ENCODE results near the gene ZP3.
A peak's percentile ranks its signal among the peaks of the same experiment; 100 is the strongest.
"Not testable (repeated sequence)": the region's sequence is repeated elsewhere in the genome, so short reads cannot be mapped to it uniquely, and the experiment has no call there.

The ZP3 gene

DNA sequence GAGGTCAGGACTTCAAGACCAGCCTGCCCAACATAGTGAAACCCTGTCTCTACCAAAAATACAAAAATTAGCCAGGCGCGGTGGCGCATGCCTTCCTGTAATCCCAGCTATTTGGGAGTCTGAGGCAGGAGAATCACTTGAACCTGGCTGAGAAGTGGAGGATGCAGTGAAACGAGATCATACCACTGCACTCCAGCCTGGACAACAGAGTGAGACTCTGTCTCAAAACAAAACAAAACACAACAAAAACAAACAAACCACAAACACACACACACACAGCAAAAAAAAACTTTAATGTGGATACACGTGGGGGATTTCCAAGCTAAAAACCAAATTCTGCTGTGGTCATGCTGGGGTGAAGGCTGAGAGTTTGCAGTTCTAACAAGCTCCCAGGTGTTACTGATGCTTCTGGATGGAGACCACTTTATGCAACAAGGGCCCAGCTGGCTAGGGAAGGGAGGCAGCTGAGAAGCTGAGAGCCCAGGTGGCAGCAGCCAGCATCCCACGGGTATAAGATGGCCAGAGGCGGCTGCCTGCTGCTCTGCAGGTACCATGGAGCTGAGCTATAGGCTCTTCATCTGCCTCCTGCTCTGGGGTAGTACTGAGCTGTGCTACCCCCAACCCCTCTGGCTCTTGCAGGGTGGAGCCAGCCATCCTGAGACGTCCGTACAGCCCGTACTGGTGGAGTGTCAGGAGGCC is at the start of gene ZP3:
TSS of gene ZP3 (plus strand) at position 538 of the 699 bp plus-strand sequence. CDS start at position 553, 15 bp downstream.
- no peak for DNase-seq

DNA sequence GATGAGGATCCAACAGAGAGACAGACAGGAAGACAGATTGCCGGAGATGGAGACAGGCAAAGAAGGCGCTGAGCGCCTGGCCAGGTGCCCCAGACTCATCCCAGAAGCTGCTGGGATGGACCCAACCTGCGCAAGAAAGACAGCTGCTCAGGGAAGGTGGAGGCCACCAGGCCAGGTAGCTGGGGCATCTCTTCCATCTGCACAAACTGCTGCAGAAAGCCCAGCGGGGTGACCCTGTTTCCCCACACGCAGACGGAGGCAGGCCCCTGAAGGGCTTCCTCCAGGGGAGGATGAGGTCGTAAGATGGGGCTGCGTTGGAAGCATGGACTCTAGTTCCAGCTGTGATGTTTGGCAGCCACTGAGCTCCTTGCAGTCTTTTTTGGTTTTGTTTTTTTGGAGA is 49.5 kb upstream of the ZP3 start:
- no peak for DNase-seq

- no peak for DNase-seq
Measured at GRCh38 chr7:76377186-76377918, 47.4 kb upstream of the ZP3 start.

- no peak for DNase-seq
Measured at GRCh38 chr7:76380623-76380966, 44.2 kb upstream of the ZP3 start.

GRCh38 chr7:76381814-76382213 is 42.9 kb upstream of the ZP3 start:
- DNase-seq, result no peak

DNA sequence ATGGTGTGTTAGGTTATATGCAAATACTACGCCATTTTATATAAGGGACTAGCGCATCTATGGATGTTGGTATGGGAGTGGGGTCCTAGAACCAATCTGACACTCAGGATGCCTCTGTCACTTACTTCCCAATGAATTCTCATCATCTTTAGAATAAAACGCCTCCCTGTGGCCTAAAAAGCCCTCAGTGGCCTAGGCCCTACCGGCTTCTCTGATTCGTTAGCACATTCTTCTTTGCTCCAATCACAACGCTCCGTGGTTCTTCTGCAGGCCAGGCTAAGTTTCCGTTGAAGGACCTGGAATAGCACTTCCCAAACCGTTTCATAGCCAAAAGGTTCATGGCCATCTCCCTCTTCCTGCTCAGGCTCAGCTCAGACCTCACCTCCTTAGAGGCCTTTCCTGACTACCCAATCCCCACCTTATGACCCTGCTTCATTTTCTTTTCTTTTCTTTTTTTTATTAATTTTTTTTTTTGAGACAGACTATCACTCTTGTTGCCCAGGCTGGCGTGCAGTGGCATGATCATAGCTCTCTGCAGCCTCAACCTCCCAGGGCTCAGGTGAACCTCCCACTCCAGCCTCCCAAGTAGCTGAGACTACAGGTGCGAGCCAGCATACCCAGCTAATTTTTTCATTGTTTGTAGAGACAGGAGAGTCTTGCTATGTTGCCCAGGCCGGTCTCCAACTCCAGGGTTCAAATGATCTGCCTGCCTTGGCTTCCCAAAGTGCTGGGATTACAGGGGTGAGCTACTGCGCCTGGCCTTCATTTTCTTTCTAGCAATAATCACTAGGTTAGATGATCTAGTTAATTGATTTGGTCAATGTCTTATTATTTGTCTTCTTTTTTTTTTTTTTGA is 41.4 kb upstream of the ZP3 start:
- no peak for DNase-seq

- no peak for DNase-seq
Measured at GRCh38 chr7:76386691-76387260, 38.0 kb upstream of the ZP3 start.

DNA sequence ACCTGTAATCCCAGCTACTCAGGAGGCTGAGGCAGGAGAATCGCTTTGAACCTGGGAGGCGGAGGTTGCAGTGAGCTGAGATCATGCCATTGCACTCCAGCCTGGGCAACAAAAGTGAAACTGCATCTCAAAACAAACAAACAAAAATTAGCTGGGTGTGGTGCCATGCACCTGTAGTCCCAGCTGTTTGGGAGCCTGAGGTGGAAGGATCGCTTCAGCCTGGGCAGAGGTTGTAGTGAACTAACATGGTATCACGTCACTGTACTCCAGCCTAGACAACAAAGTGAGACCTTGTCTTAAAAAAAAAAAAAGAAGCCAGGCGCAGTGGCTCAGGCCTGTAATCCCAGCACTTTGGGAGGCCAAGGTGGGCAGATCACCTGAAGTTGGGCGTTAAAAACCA is 37.0 kb upstream of the ZP3 start:
- not testable (repeated sequence) for DNase-seq

DNA sequence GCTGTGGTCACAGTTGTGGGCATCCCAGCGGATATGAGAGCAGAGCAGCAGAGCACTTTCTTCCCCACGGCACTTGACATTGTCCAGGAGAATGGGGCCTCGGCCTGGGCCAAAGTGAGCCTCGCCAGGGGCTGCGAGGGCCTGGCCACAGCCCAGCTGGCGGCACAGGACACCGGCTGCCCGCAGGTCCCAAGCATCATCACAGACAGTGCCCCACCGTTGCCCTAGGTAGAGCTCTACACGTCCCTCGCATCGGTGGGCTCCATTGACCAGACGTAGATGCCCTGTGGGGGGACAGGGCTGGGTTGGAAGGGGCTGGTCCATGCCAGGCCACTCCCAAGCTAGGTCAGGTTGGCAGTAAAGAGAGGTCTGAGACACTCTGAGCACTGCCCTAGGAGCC is 34.7 kb upstream of the ZP3 start:
- DNase-seq, result no peak

- DNase-seq, result no peak
Measured at GRCh38 chr7:76392531-76393115, 32.1 kb upstream of the ZP3 start.

DNA sequence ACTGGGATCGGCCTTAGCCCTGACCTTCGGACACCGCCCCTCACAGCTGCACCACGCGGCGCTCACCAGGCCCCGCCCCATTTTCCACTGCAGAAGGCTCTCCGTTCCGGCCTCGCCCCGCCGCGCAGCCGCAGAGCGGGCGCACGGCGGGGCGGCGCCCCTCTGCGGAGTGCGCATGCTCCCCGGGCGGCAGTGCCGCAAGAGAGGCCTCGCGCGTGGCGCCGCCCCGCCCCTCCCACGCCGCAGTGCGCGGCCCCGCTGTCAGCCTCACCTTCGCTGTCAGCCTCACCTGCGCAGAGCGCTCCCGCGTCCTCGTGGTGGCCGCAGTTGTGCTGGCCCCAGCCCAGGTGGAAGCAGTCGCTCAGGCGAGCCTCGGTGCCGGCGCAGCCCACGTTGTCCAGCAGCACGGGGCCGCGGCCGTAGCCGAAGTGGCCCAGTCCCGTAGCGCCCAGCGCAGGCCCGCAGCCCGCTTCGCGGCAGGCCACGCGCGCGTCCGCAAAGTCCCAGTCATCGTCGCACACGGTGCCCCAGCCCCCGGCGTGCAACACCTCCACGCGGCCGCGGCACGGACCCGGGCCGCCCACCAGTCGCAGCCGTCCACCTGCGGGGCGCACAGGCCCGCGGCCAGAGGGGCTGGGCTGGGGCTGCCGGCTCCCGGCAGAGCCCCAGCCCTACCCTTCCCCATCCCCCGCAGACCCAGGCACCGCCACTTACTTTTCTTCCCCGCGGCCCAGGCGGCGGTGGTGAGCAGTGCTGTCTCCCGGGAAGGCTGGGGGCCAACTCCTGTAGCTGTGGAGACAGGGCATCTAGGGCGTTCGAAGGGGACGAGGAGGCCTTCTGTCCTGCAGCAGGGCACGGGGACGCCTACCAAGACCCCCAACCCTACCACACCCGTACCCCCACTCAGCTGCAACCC is 31.4 kb upstream of the ZP3 start:
- DNase-seq, result peak; percentile 92

DNA sequence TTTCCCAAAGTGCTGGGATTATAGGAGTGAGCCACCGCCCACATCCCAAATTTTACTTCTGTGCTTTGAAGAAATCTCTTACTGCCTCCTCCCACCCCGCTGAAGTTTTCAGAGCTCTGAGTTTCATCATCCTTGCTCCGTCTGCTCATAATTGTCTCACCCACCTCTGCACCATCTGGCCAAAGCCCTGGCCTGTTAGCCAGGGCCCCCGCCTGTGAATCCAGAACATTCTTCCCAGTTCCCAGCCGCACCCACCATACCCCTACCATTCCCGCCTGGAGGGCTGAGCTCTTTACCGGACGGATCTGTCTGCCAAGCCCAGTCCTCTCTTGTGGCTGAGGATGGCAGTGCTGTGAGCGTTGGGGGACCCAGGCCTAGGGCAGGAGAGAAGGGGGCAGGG is 29.8 kb upstream of the ZP3 start:
- DNase-seq, result no peak

- DNase-seq, result not testable (repeated sequence)
Measured at GRCh38 chr7:76395605-76395964, 29.2 kb upstream of the ZP3 start.

DNA sequence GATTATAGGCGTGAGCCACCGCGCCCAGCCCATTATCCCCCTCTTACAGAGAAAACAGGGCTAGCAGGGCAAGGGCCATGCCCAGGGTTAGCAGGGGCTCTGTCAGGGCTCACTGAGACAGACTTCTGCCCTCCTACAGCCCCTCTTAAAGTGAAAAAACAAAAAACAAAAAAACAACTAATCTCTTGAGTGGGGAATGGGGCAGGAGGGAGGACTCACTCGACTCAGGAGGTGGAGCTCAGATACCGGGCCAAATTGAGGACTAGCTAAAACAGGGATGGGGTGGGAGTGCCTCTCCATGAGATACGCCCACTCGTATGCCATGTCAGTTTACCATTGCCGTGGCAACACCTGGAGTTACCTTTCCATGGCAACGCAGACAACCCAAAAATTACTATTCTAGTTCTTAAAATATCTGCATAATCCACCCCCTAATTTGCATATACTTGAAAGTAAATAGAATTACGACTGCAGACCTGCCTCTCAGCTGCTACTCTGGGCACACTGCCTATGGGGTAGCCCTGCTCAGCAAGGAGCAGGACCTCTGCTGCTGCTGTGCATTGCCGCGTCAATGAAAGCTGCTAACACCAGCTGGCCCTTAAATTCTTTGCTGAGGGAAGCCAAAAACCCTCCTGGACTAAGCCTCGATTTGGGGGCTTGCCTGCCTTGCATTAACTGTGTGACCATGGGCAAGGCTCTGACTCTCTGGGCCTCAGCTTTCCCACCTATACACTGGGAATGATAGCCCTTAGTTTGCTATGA is 28.6 kb upstream of the ZP3 start:
- no peak for DNase-seq

GRCh38 chr7:76396864-76397263 is 27.9 kb upstream of the ZP3 start:
- DNase-seq, result no peak

DNA sequence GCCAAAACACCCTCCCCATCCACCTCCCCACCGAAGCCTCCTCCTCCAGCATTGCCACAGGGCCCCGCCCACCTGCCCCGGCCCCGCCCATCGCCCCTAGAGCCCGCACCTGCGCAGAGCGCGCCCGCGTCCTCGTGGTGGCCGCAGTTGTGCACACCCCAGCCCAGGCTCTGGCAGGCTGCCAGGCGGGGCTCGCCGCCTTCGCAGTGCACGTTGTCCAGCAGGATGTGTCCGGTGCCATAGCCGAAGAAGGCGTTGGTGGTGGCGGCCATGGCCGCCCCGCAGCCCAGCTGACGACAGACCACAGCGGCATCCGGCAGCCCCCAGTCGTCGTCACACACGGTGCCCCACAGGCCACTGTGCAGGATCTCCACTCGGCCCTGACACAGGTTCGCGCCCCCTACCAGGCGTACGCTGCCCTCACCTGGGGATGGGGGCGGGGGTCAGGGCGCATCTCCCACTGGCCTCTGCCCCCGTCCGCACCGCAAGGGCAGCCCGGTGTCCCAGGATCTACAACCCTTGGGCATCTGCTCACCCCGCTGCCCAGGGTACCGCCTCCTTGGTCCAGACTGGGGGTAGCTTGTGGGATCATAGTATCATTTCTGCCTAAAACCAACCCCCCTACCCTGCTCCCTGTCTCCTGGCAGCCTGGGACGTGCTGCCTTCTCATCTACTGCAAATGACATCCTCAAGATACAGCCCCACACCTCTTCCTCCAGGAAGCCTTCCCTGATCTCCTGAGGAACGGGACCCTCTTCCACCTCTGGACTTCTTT is 27.2 kb upstream of the ZP3 start:
- peak; percentile 81 to 91 for DNase-seq

- no peak for DNase-seq
Measured at GRCh38 chr7:76400248-76400647, 24.5 kb upstream of the ZP3 start.

- not testable (repeated sequence) for DNase-seq
Measured at GRCh38 chr7:76403097-76403496, 21.7 kb upstream of the ZP3 start.

GRCh38 chr7:76403780-76404494 is 20.8 kb upstream of the ZP3 start:
- DNase-seq, result no peak

DNA sequence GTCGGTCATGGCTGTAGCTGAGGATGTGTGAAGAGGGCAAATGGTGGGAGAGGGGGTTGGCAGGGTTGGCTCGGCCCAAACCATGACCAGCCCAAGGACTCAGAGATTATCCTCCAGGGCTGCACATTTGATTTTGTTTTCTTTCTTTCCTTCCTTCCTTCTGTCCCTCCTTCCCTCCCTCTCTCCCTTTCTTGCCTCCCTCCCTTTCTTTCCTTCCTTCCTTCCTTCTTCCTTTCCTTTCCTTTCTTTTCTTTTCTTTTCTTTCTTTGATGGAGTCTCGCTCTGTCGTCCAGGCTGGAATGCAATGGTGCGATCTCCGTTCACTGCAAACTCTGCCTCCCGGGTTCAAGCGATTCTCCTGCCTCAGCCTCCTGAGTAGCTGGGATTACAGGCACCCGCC is 19.0 kb upstream of the ZP3 start:
- no peak for DNase-seq
